ENCODE data around the gene PROC.

The PROC gene

DNA sequence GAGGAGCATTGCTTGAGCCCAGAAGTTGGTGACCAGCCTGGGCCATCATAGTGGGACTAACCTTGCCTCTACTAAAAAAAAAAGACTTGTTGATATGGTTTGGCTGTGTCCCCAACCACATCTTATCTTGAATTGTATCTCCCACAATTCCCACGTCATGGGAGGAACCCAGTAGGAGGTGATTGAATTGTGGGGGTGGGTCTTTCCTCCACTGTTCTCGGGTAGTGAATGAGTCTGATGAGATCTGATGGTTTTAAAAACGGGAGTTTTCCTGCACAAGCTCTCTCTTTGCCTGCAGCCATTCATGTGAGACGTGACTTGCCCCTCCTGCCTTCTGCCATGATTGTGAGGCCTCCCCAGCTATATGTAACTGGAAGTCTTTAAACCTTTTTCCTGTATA lies 47.0 kb downstream of the PROC start:
- DNase-seq = no peak
- Mint-ChIP-seq H3K27me3 (ENCODE audit: low read depth, poor library complexity) (no peaks in the 10 kb centered on the region), H3K36me3 (ENCODE audit: low read depth) (peaks cover 13% of the 10 kb centered on the region), H3K9me3 (no peaks in the 10 kb centered on the region), H3K27ac (peak overlapping the region; percentile 39), H3K4me3 (no peak overlapping the region), H3K4me1 (peaks cover 28% of the 10 kb centered on the region)
- TF ChIP-seq, protein P1, sequence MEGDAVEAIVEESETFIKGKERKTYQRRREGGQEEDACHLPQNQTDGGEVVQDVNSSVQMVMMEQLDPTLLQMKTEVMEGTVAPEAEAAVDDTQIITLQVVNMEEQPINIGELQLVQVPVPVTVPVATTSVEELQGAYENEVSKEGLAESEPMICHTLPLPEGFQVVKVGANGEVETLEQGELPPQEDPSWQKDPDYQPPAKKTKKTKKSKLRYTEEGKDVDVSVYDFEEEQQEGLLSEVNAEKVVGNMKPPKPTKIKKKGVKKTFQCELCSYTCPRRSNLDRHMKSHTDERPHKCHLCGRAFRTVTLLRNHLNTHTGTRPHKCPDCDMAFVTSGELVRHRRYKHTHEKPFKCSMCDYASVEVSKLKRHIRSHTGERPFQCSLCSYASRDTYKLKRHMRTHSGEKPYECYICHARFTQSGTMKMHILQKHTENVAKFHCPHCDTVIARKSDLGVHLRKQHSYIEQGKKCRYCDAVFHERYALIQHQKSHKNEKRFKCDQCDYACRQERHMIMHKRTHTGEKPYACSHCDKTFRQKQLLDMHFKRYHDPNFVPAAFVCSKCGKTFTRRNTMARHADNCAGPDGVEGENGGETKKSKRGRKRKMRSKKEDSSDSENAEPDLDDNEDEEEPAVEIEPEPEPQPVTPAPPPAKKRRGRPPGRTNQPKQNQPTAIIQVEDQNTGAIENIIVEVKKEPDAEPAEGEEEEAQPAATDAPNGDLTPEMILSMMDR (IDR thresholded peaks at IDR 0.05) = no peak

GRCh38 chr2:127469051-127469450 lies 50.8 kb downstream of the PROC start:
- no peaks in the 10 kb centered on the region for H3K27me3 Mint-ChIP-seq (ENCODE audit: low read depth, poor library complexity)
- H3K9me3 Mint-ChIP-seq = no peaks in the 10 kb centered on the region

DNA sequence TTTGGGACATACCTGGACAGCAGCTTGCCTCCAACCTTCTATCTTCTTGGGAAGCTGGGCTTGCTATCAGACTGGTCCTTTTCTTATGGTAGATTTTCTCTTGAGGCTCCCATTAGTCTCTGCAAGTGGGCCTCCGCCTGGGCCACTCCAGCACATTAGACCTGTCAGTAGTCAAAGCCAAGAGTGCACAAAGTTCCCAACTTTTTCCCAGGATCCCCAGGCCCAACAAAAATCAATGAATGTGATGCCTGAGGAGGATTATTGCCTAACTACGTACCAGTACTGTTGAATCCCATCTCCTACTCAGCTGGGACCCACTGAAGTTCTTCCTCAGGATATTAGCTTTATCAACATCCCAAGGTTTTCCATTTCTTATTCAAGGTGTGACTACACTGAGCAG lies 51.7 kb downstream of the PROC start:
- Mint-ChIP-seq H3K4me1 (peaks cover 5% of the 10 kb centered on the region), H3K27me3 (ENCODE audit: low read depth, poor library complexity) (no peaks in the 10 kb centered on the region), H3K4me3 (no peak overlapping the region), H3K27ac (no peak overlapping the region), H3K36me3 (ENCODE audit: low read depth) (peaks cover 14% of the 10 kb centered on the region), H3K9me3 (peaks cover 1% of the 10 kb centered on the region)
- TF ChIP-seq, protein P1 (IDR thresholded peaks at IDR 0.05) = no peak
- DNase-seq = no peak

More at GRCh38 chr2:127469051-127469450, 50.8 kb downstream of the PROC start:
- peaks cover 13% of the 10 kb centered on the region for H3K36me3 Mint-ChIP-seq (ENCODE audit: low read depth)
- DNase-seq = no peak
- H3K4me1 Mint-ChIP-seq = peaks cover 12% of the 10 kb centered on the region
- TF ChIP-seq, protein P1 (IDR thresholded peaks at IDR 0.05) = no peak
- no peak overlapping the region for H3K4me3 Mint-ChIP-seq
- no peak overlapping the region for H3K27ac Mint-ChIP-seq

- H3K4me1 Mint-ChIP-seq = no peaks in the 10 kb centered on the region
- peaks cover 29% of the 10 kb centered on the region for H3K36me3 Mint-ChIP-seq (ENCODE audit: low read depth)
- H3K27ac Mint-ChIP-seq = no peak overlapping the region
- no peak for DNase-seq
- no peak overlapping the region for H3K4me3 Mint-ChIP-seq
- TF ChIP-seq, protein P1 (IDR thresholded peaks at IDR 0.05) = no peak
- no peaks in the 10 kb centered on the region for H3K27me3 Mint-ChIP-seq (ENCODE audit: low read depth, poor library complexity)
- H3K9me3 Mint-ChIP-seq = peaks cover 16% of the 10 kb centered on the region
Measured at GRCh38 chr2:127471286-127471988, 53.2 kb downstream of the PROC start.

DNA sequence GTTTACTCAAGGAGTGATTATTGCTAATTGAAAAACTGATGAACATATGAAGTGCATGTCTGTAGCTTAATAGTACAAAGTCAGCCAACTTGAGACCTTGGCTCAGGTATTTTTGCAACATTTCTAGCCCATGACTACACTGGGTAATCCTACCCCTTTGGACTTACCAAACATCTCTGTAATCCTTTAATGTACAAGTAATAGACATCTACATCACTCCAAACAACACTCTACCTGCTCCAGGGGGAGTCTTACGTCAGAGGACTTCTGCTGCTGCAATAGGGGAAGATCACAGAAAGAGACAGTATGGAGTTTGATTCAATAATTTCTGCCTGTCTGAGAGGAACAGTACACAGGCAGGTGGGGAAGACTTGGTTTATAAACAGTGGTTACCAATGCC lies 54.0 kb downstream of the PROC start:
- H3K27me3 Mint-ChIP-seq (ENCODE audit: low read depth, poor library complexity) = no peaks in the 10 kb centered on the region
- H3K27ac Mint-ChIP-seq = peak overlapping the region; percentile 66
- H3K36me3 Mint-ChIP-seq (ENCODE audit: low read depth) = peaks cover 30% of the 10 kb centered on the region
- TF ChIP-seq, protein P1 (IDR thresholded peaks at IDR 0.05) = no peak
- no peaks in the 10 kb centered on the region for H3K4me1 Mint-ChIP-seq
- peaks cover 17% of the 10 kb centered on the region for H3K9me3 Mint-ChIP-seq
- H3K4me3 Mint-ChIP-seq = no peak overlapping the region
- DNase-seq = no peak

DNA sequence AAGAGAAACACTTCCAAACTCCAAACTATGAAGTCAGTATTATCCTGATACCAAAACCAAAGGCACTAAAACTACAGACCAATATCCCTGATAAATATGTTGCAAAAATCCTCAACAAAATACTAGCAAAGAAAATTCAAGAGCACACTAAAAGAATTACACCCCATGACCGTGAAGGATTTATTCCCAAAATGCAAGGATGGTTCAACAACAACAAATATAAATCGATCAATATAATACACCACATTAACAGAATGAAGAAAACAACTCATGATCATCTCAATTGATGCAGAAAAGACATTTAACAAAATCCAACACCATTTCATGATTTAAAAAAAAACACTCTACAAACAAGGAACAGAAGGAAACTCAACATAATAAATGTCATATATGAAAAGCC lies 57.6 kb downstream of the PROC start:
- H3K4me3 Mint-ChIP-seq = no peak overlapping the region
- no peak overlapping the region for H3K27ac Mint-ChIP-seq
- H3K36me3 Mint-ChIP-seq (ENCODE audit: low read depth) = peaks cover 20% of the 10 kb centered on the region
- TF ChIP-seq, protein P1 (IDR thresholded peaks at IDR 0.05) = no peak
- no peak for DNase-seq
- no peaks in the 10 kb centered on the region for H3K27me3 Mint-ChIP-seq (ENCODE audit: low read depth, poor library complexity)
- no peaks in the 10 kb centered on the region for H3K4me1 Mint-ChIP-seq
- H3K9me3 Mint-ChIP-seq = peaks cover 17% of the 10 kb centered on the region

Data from nephron progenitor cell (in vitro differentiated cells).